BLaER1 treated with 17β-estradiol and CSF1 and Interleukin-3, amounts not matched to agents 10 nM and 100 nM (cell line): ENCODE results near the gene ANKRD11.
A peak's percentile ranks its signal among the peaks of the same experiment; 100 is the strongest.

Experiments used
- H3K27ac ChIP-seq, 11 experiments: shearing (Covaris generic); formaldehyde crosslinking; 2 replicates each; pipeline ENCODE4 v1.8.1; 2022
- H3K27me3 ChIP-seq, 11 experiments: shearing (Covaris generic); formaldehyde crosslinking; 2 replicates each; pipeline ENCODE4 v1.8.1; 2022
- H3K36me3 ChIP-seq, 11 experiments: shearing (Covaris generic); formaldehyde crosslinking; 2 replicates each; pipeline ENCODE4 v1.8.1; 2022
- H3K4me1 ChIP-seq, 10 experiments: shearing (Covaris generic); formaldehyde crosslinking; 2 replicates each; pipeline ENCODE4 v1.8.1; 2022
- H3K4me2 ChIP-seq, 11 experiments: shearing (Covaris generic); formaldehyde crosslinking; 2 replicates each; pipeline ENCODE4 v1.8.1; 2022
- H3K4me3 ChIP-seq, 10 experiments: shearing (Covaris generic); formaldehyde crosslinking; 2 replicates each; pipeline ENCODE4 v1.8.1; 2022
- H3K9ac ChIP-seq, 11 experiments: shearing (Covaris generic); formaldehyde crosslinking; 2 replicates each; pipeline ENCODE4 v1.8.1; 2022
- H3K9me3 ChIP-seq, 11 experiments: shearing (Covaris generic); formaldehyde crosslinking; replicated peaks in 1 of 11; 2 replicates each; pipeline ENCODE4 v1.8.1; 2022
- H4K20me1 ChIP-seq, 11 experiments: shearing (Covaris generic); formaldehyde crosslinking; 2 replicates each; pipeline ENCODE4 v1.8.1; 2022
- Cebpa-rat ChIP-seq, 11 experiments: shearing (Covaris generic); IDR thresholded peaks; 2 replicates each; pipeline ENCODE4 v1.8.1; 2022

Gene ANKRD11

DNA sequence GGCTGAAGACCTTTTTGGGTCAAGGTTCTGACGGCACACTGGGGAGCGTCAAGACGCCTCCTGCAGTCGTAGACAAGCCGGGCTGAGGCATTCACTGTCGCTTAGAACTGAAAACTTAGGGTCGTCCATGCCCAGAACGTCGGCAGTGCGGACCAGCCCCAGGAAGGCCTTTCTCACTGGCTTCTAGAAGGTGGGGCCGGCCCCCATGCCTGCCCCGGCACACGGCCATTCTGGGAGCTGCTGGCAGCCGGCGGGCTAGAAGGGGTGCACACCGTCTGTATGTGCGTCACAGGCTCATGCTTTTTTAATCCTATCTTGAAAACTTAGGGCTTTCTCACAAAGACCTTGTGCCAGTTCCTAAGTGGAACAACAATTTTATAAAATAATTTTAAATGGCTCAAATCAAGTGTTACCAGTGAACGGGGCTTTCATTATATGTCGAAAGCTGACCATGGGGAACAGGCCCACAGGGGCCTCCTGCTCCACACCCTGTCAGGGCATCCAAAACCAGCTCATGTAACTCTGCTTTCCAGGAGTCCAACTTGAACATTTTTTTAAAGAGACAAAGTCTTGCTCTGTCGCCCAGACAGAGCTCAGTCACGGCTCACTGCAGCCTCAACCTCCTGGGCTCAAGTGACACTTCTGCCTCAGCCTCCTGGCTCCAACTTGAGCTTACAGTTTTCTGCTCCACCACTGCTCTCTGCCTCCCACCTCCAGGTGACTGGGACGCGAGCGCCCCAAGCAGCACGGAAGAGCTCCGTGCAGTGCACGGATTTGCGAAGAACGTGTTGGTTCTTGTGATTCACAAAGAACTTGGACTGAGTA is 111.2 kb downstream of the ANKRD11 start:
- Histone ChIP-seq H3K4me1 (peaks cover 71 to 86% (median 74%) of the 10 kb centered on the region in 10 experiments), H3K9ac (peak overlapping the region in 5 of 11 experiments; percentile 2 to 39 (median 20); a peak in 4 of 22 replicates), H3K9me3 (peaks cover 15 to 28% (median 20%) of the 10 kb centered on the region in 11 experiments), H3K27ac (0 out of 22 replicates have a peak overlapping the region, but pooled peaks of 1 of the 11 experiments have one; percentile 11), H3K4me3 (no peak overlapping the region), H4K20me1 (peaks cover 100% of the 10 kb centered on the region in 11 experiments), H3K36me3 (peaks cover 9 to 33% (median 24%) of the 10 kb centered on the region in 11 experiments; a peak in 19 of 22 replicates), H3K4me2 (peak overlapping the region; percentile 35 to 80 (median 74)), H3K27me3 (no peaks in the 10 kb centered on the region)
- TF ChIP-seq Cebpa-rat (IDR thresholded peaks at IDR 0.05), result no peak

DNA sequence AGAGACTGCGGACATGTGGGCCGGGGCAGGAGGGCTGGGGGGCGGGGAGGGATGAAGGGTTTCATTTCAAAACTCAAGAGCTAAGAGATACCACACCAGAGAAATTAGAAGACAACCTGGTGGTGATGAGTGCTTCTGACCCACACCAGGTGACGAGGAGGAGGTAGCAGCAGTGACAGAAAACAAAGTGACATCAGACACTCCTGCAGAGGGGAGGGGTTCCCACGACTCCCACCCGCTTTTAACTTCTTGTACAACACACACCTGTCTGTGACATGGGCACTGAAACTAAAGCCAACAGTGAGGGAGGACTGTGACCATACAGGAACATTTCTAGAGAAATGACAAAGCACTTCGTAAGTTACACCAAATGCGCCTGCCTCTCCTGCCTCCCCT is 112.9 kb downstream of the ANKRD11 start:
- Histone ChIP-seq H3K27me3 (no peaks in the 10 kb centered on the region), H3K4me3 (no peak overlapping the region), H3K9me3 (peaks cover 15 to 28% (median 20%) of the 10 kb centered on the region in 11 experiments), H3K27ac (no peak overlapping the region), H4K20me1 (peaks cover 100% of the 10 kb centered on the region in 11 experiments), H3K36me3 (peaks cover 14 to 46% (median 38%) of the 10 kb centered on the region in 11 experiments; a peak in 21 of 22 replicates), H3K9ac (no peak overlapping the region), H3K4me1 (peaks cover 64 to 81% (median 73%) of the 10 kb centered on the region in 10 experiments), H3K4me2 (no peak overlapping the region)
- TF ChIP-seq Cebpa-rat (IDR thresholded peaks at IDR 0.05), result no peak

DNA sequence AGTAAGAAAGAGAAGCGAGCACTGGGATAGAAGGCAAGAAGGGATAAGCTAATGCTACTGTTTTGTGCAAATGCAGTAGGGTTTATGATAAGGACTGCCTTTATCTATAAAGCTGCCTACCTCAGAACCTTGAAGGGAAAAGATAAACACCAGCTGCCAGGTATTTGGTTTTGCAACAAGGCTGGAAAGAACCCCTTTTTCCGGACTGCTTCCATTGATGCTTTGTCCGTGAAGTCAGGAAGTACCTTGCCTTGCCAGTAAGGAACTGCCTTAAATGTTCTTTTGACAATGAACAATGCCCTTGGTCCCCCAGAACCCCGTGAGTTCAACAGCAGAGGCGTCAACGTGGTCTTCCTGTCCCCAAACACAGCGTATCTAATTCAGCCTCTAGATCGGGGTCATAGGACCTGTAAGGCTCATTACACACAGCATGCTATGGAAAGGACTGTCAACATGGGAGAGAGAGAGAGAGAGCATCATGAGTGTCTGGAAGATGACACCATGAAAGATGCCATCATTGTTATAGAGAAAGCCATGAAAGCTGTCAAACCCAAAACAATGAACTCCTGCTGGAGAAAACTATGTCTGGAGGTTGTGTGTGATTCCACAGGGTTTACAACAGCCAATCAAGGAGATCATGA is 113.4 kb downstream of the ANKRD11 start:
- H3K9me3 ChIP-seq, result peaks cover 15 to 28% (median 20%) of the 10 kb centered on the region in 11 experiments
- peaks cover 62 to 79% (median 72%) of the 10 kb centered on the region in 10 experiments for H3K4me1 ChIP-seq
- TF ChIP-seq Cebpa-rat (IDR thresholded peaks at IDR 0.05), result no peak
- no peak overlapping the region for H3K9ac ChIP-seq
- no peak overlapping the region; a peak in 1 of 20 replicates for H3K4me3 ChIP-seq
- no peak overlapping the region for H3K27ac ChIP-seq
- H3K36me3 ChIP-seq, result peaks cover 18 to 51% (median 44%) of the 10 kb centered on the region in 11 experiments
- peaks cover 100% of the 10 kb centered on the region in 11 experiments for H4K20me1 ChIP-seq
- H3K4me2 ChIP-seq, result no peak overlapping the region
- H3K27me3 ChIP-seq, result no peaks in the 10 kb centered on the region

DNA sequence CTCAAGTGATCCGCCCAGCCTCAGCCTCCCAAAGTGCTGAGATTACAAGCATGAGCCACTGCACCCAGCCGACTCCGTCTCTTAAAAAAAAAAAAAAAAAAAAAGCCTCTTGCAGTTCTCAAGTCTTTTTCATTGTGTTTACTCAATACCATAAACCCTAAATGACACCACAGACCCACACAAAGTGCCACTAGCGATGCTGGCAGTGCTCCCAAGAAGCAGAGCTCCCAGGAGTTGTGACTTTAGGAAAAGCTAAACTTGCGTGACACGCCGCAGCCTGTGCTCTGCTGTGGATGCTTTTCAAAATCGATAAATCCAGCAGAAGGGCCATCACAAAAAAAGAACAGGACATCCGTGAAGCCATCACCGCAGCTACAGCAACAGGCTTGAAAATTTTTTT is 114.7 kb downstream of the ANKRD11 start:
- H3K27me3 ChIP-seq, result no peaks in the 10 kb centered on the region
- H3K9me3 ChIP-seq, result peaks cover 15 to 28% (median 20%) of the 10 kb centered on the region in 11 experiments
- peak overlapping the region in 1 of 11 experiments; percentile 49; a peak in 2 of 22 replicates for H3K27ac ChIP-seq
- peaks cover 25 to 64% (median 56%) of the 10 kb centered on the region in 11 experiments for H3K36me3 ChIP-seq
- H4K20me1 ChIP-seq, result peaks cover 100% of the 10 kb centered on the region in 11 experiments
- no peak for TF ChIP-seq Cebpa-rat (IDR thresholded peaks at IDR 0.05)
- peak overlapping the region in 1 of 10 experiments; percentile 21; a peak in 1 of 20 replicates for H3K4me3 ChIP-seq
- peak overlapping the region in 3 of 11 experiments; percentile 31 to 55 (median 51); a peak in 2 of 22 replicates for H3K9ac ChIP-seq
- peaks cover 62 to 79% (median 72%) of the 10 kb centered on the region in 10 experiments for H3K4me1 ChIP-seq
- peak overlapping the region; percentile 55 to 91 (median 82) for H3K4me2 ChIP-seq

DNA sequence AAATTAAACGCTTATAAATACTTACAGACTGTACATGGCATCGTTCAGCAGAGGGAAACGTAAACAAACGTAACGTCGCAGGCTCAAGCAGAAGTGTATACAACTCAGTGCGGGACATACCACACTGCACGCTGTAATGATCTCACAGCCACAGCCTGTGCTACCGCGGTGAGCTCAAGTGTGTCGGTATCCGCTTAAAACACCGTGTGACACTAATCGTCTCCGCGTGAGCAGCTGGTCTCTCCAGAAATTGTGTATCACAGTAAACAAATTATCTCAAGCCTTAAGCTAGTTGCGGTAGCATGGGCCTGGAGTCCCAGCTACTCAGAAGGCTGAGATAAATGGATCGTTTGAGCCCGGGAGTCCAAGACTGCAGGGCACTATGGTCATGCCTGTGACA is 115.3 kb downstream of the ANKRD11 start:
- H4K20me1 ChIP-seq, result peaks cover 100% of the 10 kb centered on the region in 11 experiments
- peak overlapping the region in 5 of 11 experiments; percentile 21 to 52 (median 38); a peak in 6 of 22 replicates for H3K27ac ChIP-seq
- H3K9ac ChIP-seq, result peak overlapping the region in 8 of 11 experiments; percentile 20 to 63 (median 36); a peak in 9 of 22 replicates
- H3K4me2 ChIP-seq, result peak overlapping the region; percentile 55 to 91 (median 82)
- H3K27me3 ChIP-seq, result no peaks in the 10 kb centered on the region
- peaks cover 15 to 28% (median 20%) of the 10 kb centered on the region in 11 experiments for H3K9me3 ChIP-seq
- H3K4me1 ChIP-seq, result peaks cover 62 to 79% (median 72%) of the 10 kb centered on the region in 10 experiments
- no peak for TF ChIP-seq Cebpa-rat (IDR thresholded peaks at IDR 0.05)
- peak overlapping the region in 3 of 10 experiments; percentile 3 to 21 (median 3); a peak in 3 of 20 replicates for H3K4me3 ChIP-seq
- H3K36me3 ChIP-seq, result peaks cover 29 to 70% (median 62%) of the 10 kb centered on the region in 11 experiments

DNA sequence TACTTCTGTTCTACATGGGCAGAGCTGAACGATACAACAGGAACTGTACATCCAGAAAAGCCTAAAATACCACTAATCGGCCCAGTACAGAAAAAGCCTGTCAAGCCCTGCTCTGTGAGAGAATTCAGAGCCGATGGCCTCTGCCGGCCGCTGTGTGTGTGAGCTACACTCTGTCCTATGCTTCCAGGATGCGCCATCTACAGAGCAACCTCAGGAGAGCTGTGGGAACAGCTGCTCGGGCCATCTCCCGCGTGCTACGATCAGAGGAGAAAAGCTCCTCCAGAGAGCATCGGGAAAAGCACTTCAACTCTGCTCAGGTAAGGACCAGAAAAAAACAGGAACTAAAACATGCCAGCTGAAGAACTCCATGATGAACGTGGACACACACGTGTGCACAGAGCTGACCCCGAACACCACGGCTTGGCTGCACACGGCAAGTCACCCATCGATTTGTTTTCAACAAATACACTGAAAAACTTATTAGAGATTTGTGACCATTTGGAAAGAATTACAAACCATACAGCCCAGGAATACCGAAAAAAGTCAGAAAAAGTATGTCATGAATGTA is 115.9 kb downstream of the ANKRD11 start:
- H3K36me3 ChIP-seq, result peaks cover 30 to 74% (median 64%) of the 10 kb centered on the region in 11 experiments
- H3K4me3 ChIP-seq, result peak overlapping the region in 2 of 10 experiments; percentile 3 to 21; a peak in 1 of 20 replicates
- peaks cover 62 to 79% (median 72%) of the 10 kb centered on the region in 10 experiments for H3K4me1 ChIP-seq
- H3K4me2 ChIP-seq, result peak overlapping the region; percentile 55 to 91 (median 82)
- H4K20me1 ChIP-seq, result peaks cover 100% of the 10 kb centered on the region in 11 experiments
- H3K27me3 ChIP-seq, result no peaks in the 10 kb centered on the region
- TF ChIP-seq Cebpa-rat (IDR thresholded peaks at IDR 0.05), result no peak
- H3K27ac ChIP-seq, result peak overlapping the region in 4 of 11 experiments; percentile 7 to 52 (median 26); a peak in 1 of 22 replicates
- peaks cover 15 to 28% (median 20%) of the 10 kb centered on the region in 11 experiments for H3K9me3 ChIP-seq
- peak overlapping the region in 6 of 11 experiments; percentile 7 to 63 (median 36); a peak in 7 of 22 replicates for H3K9ac ChIP-seq

DNA sequence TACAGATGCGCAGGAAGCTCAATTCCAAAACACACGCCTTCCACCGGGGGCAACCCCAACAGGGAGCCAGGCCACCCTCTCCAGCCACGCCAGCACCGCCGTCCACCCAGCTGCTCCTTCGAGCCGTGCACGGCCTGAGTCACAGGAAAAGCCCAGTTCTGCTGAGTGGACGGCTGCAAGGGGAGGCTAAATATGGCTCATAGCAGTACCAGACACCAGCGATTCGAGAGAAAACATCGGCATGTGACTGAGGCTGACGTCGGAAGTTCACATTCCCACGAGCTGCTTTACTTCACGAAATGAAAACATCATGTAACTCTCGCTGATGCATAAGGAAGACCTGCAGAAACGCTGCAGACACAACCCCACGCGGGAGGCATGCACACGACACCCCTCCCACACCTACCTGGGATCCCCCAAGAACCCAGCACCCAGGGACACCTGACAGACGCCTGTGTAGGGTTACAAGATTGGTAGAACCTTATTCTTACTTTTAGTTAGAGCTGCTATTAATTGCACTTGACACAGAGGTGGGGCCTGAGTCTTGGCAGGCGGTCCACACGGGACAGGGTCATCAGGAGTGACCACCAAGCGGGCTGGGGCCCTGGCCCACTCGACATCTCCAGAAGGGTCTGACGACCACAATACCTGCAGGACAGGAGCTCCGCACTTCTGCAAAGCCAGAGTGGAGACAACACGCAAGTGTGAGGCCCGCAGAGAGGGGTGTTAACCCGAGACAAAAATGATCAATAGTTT is 116.8 kb downstream of the ANKRD11 start:
- peaks cover 65 to 79% (median 74%) of the 10 kb centered on the region in 10 experiments for H3K4me1 ChIP-seq
- peak overlapping the region in 8 of 11 experiments; percentile 55 to 91 (median 80); a peak in 14 of 22 replicates for H3K4me2 ChIP-seq
- H3K9me3 ChIP-seq, result peaks cover 15 to 28% (median 20%) of the 10 kb centered on the region in 11 experiments
- TF ChIP-seq Cebpa-rat (IDR thresholded peaks at IDR 0.05), result no peak
- peak overlapping the region in 1 of 11 experiments; percentile 16; a peak in 2 of 22 replicates for H3K9ac ChIP-seq
- H4K20me1 ChIP-seq, result peaks cover 100% of the 10 kb centered on the region in 11 experiments
- 0 out of 22 replicates have a peak overlapping the region, but pooled peaks of 1 of the 11 experiments have one; percentile 5 for H3K27ac ChIP-seq
- no peaks in the 10 kb centered on the region for H3K27me3 ChIP-seq
- peaks cover 30 to 79% (median 64%) of the 10 kb centered on the region in 11 experiments for H3K36me3 ChIP-seq
- no peak overlapping the region for H3K4me3 ChIP-seq
